ENCODE measurements around the gene RFXANK. TPM values are rescaled to one million over a fixed set of nuclear protein-coding genes. Genes with fewer than 3 reads are reported as not detected.

RFXANK gene
- total RNA-seq, 6 experiments from 2014 or later, result 13.8 to 21.2 (median 17.3) TPM

- Histone ChIP-seq H3K9me3 (no peaks in the 10 kb centered on the region), H3K36me3 (peaks cover 0 to 10% (median 2%) of the 10 kb centered on the region in 4 donors), H3K4me3 (no peak overlapping the region), H3K27ac (no peak overlapping the region), H3K27me3 (no peaks in the 10 kb centered on the region), H3K4me1 (peaks cover 0 to 13% (median 7%) of the 10 kb centered on the region in 4 donors)
- ATAC-seq, result no peak
- DNase-seq, result no peak
- TF ChIP-seq CTCF (IDR thresholded peaks at IDR 0.05) (no peak), POLR2A (IDR thresholded peaks at IDR 0.05) (no peak)
- 100% methylated on average over 1 of the region's 14 CpGs for WGBS (ENCODE audit: insufficient coverage, low coverage, low lambda C conversion rate, missing lambda C conversion rate)
- intact Hi-C loops (cut with DNase I), result loop anchor here in 1 of 2 donors (10.0 kb wide), 1 partner anchor 158 kb away; no protein-coding TSS in a partner anchor
These were observed 5.3 kb upstream of the RFXANK start for GRCh38 chr19:19186742-19187141.

GRCh38 chr19:19191768-19192077, 335 bp upstream of the RFXANK start:
- Histone ChIP-seq H3K27ac (peak overlapping the region; percentile 99 to 100 (median 99)), H3K9me3 (no peaks in the 10 kb centered on the region), H3K4me3 (peak overlapping the region; percentile 74 to 99 (median 99)), H3K36me3 (no peaks in the 10 kb centered on the region), H3K4me1 (peaks cover 0 to 13% (median 8%) of the 10 kb centered on the region in 4 donors), H3K27me3 (no peaks in the 10 kb centered on the region)
- intact Hi-C loops (cut with DNase I), result loop anchor here in 1 of 2 donors (10.0 kb wide), 1 partner anchor 303 kb away; no protein-coding TSS in a partner anchor
- 10% methylated on average over 3 of the region's 17 CpGs for WGBS (ENCODE audit: insufficient coverage, low coverage, low lambda C conversion rate, missing lambda C conversion rate)
- TF ChIP-seq CTCF (IDR thresholded peaks at IDR 0.05) (no peak), POLR2A (IDR thresholded peaks at IDR 0.05) (no peak)
- DNase-seq (no peak), ATAC-seq (no peak)

- intact Hi-C loops (cut with DNase I), result loop anchor here in 1 of 2 donors (10.0 kb wide), 1 partner anchor 302 kb away; no protein-coding TSS in a partner anchor
These were observed 909 bp downstream of the RFXANK start for GRCh38 chr19:19192910-19193423.

GRCh38 chr19:19193926-19194325, 1.9 kb downstream of the RFXANK start:
- TF ChIP-seq POLR2A (IDR thresholded peaks at IDR 0.05) (no peak), CTCF (IDR thresholded peaks at IDR 0.05) (no peak)
- Histone ChIP-seq H3K27ac (no peak overlapping the region), H3K27me3 (no peaks in the 10 kb centered on the region), H3K9me3 (no peaks in the 10 kb centered on the region), H3K36me3 (no peaks in the 10 kb centered on the region), H3K4me3 (no peak overlapping the region), H3K4me1 (peaks cover 0 to 13% (median 8%) of the 10 kb centered on the region in 4 donors)
- no peak for DNase-seq
- intact Hi-C loops (cut with DNase I), result loop anchor here in 1 of 2 donors (10.0 kb wide), 1 partner anchor 301 kb away; no protein-coding TSS in a partner anchor
- 61% methylated on average over 3 of the region's 5 CpGs for WGBS (ENCODE audit: insufficient coverage, low coverage, low lambda C conversion rate, missing lambda C conversion rate)
- ATAC-seq, result no peak

More at GRCh38 chr19:19192910-19193423, 909 bp downstream of the RFXANK start:
- Histone ChIP-seq H3K27me3 (no peaks in the 10 kb centered on the region), H3K4me1 (peaks cover 0 to 13% (median 8%) of the 10 kb centered on the region in 4 donors), H3K27ac (peak overlapping the region; percentile 99 to 100 (median 99)), H3K36me3 (no peaks in the 10 kb centered on the region), H3K4me3 (peak overlapping the region; percentile 74 to 99 (median 99)), H3K9me3 (no peaks in the 10 kb centered on the region)
- no peak for TF ChIP-seq CTCF (IDR thresholded peaks at IDR 0.05)
- TF ChIP-seq POLR2A (IDR thresholded peaks at IDR 0.05), result no peak
- DNase-seq (no peak), ATAC-seq (no peak)
- 4% methylated on average over 11 of the region's 22 CpGs for WGBS (ENCODE audit: insufficient coverage, low coverage, low lambda C conversion rate, missing lambda C conversion rate)

All from right lobe of liver (tissue), 6 donors.